ENCODE results near the gene RFX1. TPM values are rescaled to one million over a fixed set of nuclear protein-coding genes. Genes with fewer than 3 reads are reported as not detected.

Gene RFX1
- total RNA-seq, 2 experiments from 2014 or later, result 9.9 to 11.4 TPM

DNA sequence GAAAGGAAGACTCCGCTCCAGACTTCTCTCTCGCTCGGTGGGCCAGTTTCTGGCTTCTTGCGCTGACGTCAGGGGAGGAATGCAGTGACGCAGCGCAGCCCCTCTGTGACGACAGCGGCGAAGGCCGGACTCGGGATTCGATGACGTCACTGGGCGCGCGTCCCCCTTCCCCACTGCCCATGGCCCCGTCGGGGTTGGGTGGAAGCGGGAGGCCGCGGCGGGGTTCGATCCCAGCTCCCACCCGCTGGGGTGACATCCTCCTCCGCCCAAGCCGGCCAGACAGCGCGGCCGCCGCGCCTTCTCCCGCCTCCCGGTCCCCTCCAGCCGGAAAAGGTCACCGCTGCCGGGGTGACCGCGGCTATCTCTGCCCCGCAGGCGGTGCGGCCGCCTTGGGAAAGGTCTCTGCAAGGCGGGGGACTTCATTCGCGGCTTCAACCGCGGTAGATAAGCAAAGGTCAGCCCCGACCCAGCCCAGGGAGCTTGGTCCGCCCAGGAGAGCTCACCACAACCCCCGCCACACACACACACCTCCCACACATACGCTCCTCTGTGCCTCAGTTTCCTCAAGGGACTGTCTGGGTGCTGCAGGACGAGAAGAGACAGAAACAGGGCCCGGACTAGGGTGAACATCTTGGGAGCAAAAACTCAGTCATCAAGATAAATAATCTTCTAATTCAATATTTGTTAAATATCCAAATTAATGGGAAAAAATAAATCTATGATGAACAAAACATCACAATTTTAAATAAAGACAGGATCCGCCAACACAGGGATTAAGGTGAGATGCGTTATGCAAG lies 844 bp upstream of the RFX1 start:
- Mint-ChIP-seq H3K36me3 (no peaks in the 10 kb centered on the region), H3K4me3 (peak overlapping the region; percentile 92), H3K27me3 (no peaks in the 10 kb centered on the region), H3K27ac (peak overlapping the region; percentile 99), H3K4me1 (peaks cover 35% of the 10 kb centered on the region), H3K9me3 (no peaks in the 10 kb centered on the region)
- no peak for DNase-seq

GRCh38 chr19:14005349-14006084 lies 603 bp downstream of the RFX1 start:
- H3K27ac Mint-ChIP-seq, result peak overlapping the region; percentile 99
- H3K36me3 Mint-ChIP-seq, result peaks cover 5% of the 10 kb centered on the region
- H3K4me1 Mint-ChIP-seq, result peaks cover 45% of the 10 kb centered on the region
- peak; percentile 90 for DNase-seq
- no peaks in the 10 kb centered on the region for H3K27me3 Mint-ChIP-seq
- H3K4me3 Mint-ChIP-seq, result peak overlapping the region; percentile 92
- H3K9me3 Mint-ChIP-seq, result no peaks in the 10 kb centered on the region

GRCh38 chr19:14004619-14005348 lies 1.3 kb downstream of the RFX1 start:
- H3K27ac Mint-ChIP-seq, result peak overlapping the region; percentile 90
- DNase-seq, result no peak
- peaks cover 3% of the 10 kb centered on the region for H3K9me3 Mint-ChIP-seq
- peaks cover 48% of the 10 kb centered on the region for H3K4me1 Mint-ChIP-seq
- H3K4me3 Mint-ChIP-seq, result peak overlapping the region; percentile 85
- no peaks in the 10 kb centered on the region for H3K27me3 Mint-ChIP-seq
- peaks cover 12% of the 10 kb centered on the region for H3K36me3 Mint-ChIP-seq

DNA sequence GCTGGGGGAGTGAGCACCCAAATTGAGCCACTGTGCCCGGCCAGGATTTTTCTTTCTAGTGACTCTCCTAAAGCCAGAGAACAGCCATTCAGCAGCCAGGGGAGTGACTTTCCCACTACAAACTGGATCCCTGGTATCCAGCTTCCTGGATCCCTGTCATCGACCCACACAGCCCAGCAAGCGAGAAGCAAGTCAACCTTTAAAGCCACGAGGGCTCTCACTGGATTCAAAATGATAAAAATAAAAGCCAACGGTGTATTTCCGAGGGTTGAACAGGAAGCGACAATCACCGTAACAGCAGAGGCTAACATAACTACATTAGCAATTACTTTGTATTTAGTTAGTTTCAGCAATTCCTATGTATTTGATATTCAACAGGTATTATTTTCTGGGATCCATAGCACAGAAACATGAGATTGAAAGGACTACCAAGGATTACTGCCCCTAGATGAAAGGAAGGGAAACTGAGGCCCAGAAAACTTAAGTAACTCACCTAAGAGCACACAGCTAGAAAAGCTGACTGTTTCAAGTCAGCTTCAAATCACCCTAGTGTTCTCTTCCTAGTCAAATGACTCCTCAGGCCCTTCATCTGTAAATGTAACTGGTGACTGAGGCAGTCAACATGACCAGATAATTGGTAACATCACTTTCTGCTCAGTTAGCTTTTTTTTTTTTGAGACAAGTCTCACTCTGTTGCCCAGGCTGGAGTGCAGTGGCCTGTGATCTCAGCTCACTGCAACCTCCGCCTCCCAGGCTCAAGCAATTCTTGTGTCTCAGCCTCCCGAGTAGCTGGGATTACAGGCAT lies 2.7 kb downstream of the RFX1 start:
- DNase-seq, result no peak
- peak overlapping the region; percentile 98 for H3K27ac Mint-ChIP-seq
- peaks cover 48% of the 10 kb centered on the region for H3K4me1 Mint-ChIP-seq
- peaks cover 25% of the 10 kb centered on the region for H3K36me3 Mint-ChIP-seq
- peaks cover 8% of the 10 kb centered on the region for H3K9me3 Mint-ChIP-seq
- H3K4me3 Mint-ChIP-seq, result peak overlapping the region; percentile 70
- no peaks in the 10 kb centered on the region for H3K27me3 Mint-ChIP-seq

- H3K9me3 Mint-ChIP-seq, result peaks cover 13% of the 10 kb centered on the region
- peak overlapping the region; percentile 70 for H3K4me3 Mint-ChIP-seq
- no peak for DNase-seq
- H3K27me3 Mint-ChIP-seq, result no peaks in the 10 kb centered on the region
- H3K27ac Mint-ChIP-seq, result peak overlapping the region; percentile 98
- peaks cover 48% of the 10 kb centered on the region for H3K4me1 Mint-ChIP-seq
- peaks cover 32% of the 10 kb centered on the region for H3K36me3 Mint-ChIP-seq
These were observed 3.4 kb downstream of the RFX1 start for GRCh38 chr19:14002571-14003250.

DNA sequence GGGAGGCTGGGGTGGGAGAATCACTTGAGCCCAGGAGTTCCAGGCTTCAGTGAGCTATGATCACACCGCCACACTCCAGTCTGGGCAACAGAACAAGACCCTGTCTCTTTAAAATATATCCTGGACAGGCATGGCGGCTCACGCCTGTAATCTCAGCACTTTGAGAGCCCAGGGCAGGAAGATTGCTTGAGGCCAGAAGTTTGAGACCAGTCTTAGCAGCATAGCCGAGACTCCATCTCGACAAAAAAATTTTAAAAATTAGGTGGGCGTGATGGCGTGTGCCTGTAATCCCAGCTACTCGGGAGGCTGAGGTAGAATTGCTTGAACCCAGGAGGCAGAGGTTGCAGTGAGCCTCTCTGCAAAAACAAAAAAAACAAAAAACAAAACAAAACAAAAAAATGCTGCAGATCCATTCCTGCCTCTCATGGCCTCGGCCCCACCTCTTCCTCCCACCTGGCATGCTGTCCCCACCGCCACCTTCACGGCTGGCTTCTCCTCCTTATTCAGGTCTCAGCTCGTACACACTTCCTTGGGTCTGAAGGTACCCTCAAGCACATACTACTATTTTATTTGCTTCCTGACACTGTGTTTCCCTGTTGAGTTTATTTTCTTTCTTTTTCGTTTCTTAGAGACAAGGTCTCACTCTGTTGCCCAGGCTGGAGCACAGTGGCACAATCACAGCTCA lies 5.3 kb downstream of the RFX1 start:
- peak overlapping the region; percentile 37 for H3K4me3 Mint-ChIP-seq
- peaks cover 13% of the 10 kb centered on the region for H3K9me3 Mint-ChIP-seq
- H3K27me3 Mint-ChIP-seq, result no peaks in the 10 kb centered on the region
- H3K27ac Mint-ChIP-seq, result peak overlapping the region; percentile 98
- DNase-seq, result no peak
- peaks cover 45% of the 10 kb centered on the region for H3K4me1 Mint-ChIP-seq
- peaks cover 33% of the 10 kb centered on the region for H3K36me3 Mint-ChIP-seq

- H3K36me3 Mint-ChIP-seq, result peaks cover 33% of the 10 kb centered on the region
- no peak overlapping the region for H3K4me3 Mint-ChIP-seq
- DNase-seq, result no peak
- no peak overlapping the region for H3K27ac Mint-ChIP-seq
- peaks cover 13% of the 10 kb centered on the region for H3K9me3 Mint-ChIP-seq
- H3K4me1 Mint-ChIP-seq, result peaks cover 32% of the 10 kb centered on the region
- H3K27me3 Mint-ChIP-seq, result no peaks in the 10 kb centered on the region
These were observed 7.0 kb downstream of the RFX1 start for GRCh38 chr19:13999085-13999484.

DNA sequence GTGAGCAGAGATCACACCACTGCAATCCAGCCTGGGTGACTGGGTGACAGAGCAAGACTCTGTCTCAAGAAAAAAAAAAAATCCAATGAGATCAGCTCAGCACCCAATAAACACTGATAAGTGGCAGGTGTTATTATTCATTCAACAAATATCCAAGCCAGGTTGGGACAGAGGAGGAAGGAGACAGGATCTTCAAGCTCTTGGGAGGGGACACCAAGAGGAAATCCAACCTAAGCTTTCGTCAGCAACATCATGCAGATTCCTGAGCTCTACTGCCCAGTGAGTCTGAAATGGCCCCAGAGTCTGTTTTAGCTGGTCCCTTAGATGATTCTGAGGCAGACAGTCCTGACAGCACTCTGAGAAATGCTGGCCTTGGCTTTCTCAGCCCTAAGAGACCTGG lies 7.7 kb downstream of the RFX1 start:
- Mint-ChIP-seq H3K27me3 (no peaks in the 10 kb centered on the region), H3K4me3 (no peak overlapping the region), H3K9me3 (peaks cover 13% of the 10 kb centered on the region), H3K4me1 (peaks cover 30% of the 10 kb centered on the region), H3K27ac (no peak overlapping the region), H3K36me3 (peaks cover 33% of the 10 kb centered on the region)
- no peak for DNase-seq

DNA sequence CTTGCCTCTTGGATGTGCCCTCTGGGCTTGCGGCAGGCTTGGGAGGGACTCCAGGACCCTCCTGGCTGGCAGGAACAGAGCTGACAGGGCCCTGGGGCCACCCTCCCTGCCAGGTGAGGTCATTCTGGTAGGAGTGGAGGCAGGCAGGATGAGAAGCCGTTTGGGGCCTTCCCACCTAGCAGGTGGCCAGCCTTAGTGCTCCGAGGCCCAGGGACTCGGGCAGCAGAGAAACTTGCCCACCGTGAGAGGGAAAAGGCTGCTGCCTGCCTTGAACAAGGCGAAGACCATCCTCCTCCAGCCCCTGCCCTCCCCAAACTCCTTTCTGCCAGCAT lies 8.5 kb downstream of the RFX1 start:
- H3K9me3 Mint-ChIP-seq, result peaks cover 13% of the 10 kb centered on the region
- peaks cover 33% of the 10 kb centered on the region for H3K36me3 Mint-ChIP-seq
- no peaks in the 10 kb centered on the region for H3K27me3 Mint-ChIP-seq
- DNase-seq, result no peak
- peaks cover 22% of the 10 kb centered on the region for H3K4me1 Mint-ChIP-seq
- H3K27ac Mint-ChIP-seq, result no peak overlapping the region
- no peak overlapping the region for H3K4me3 Mint-ChIP-seq

- H3K36me3 Mint-ChIP-seq, result peaks cover 35% of the 10 kb centered on the region
- DNase-seq, result no peak
- H3K9me3 Mint-ChIP-seq, result peaks cover 13% of the 10 kb centered on the region
- peaks cover 16% of the 10 kb centered on the region for H3K4me1 Mint-ChIP-seq
- H3K4me3 Mint-ChIP-seq, result no peak overlapping the region
- no peaks in the 10 kb centered on the region for H3K27me3 Mint-ChIP-seq
- H3K27ac Mint-ChIP-seq, result no peak overlapping the region
These were observed 9.0 kb downstream of the RFX1 start for GRCh38 chr19:13996928-13997630.

GRCh38 chr19:13995878-13996765 lies 10.0 kb downstream of the RFX1 start:
- Mint-ChIP-seq H3K27ac (no peak overlapping the region), H3K4me3 (no peak overlapping the region), H3K36me3 (peaks cover 38% of the 10 kb centered on the region), H3K27me3 (no peaks in the 10 kb centered on the region), H3K4me1 (peaks cover 9% of the 10 kb centered on the region), H3K9me3 (peaks cover 13% of the 10 kb centered on the region)
- DNase-seq, result no peak

- no peak overlapping the region for H3K27ac Mint-ChIP-seq
These were observed 10.9 kb downstream of the RFX1 start for GRCh38 chr19:13995017-13995728.

More at GRCh38 chr19:13995017-13995728, 10.9 kb downstream of the RFX1 start:
- H3K4me3 Mint-ChIP-seq, result no peak overlapping the region
- no peaks in the 10 kb centered on the region for H3K27me3 Mint-ChIP-seq
- no peak for DNase-seq
- peaks cover 3% of the 10 kb centered on the region for H3K4me1 Mint-ChIP-seq
- H3K36me3 Mint-ChIP-seq, result peaks cover 34% of the 10 kb centered on the region
- H3K9me3 Mint-ChIP-seq, result peaks cover 13% of the 10 kb centered on the region
